AG04449 (cell line): ENCODE measurements around the gene EMILIN2.

ENCODE experiments used
- CTCF ChIA-PET: fragments of 350-600 bp; formaldehyde crosslinking; extraction: SDS; loops from one replicate; lab custom pipeline; 2021; ENCODE audit warnings: antibody characterized with exemption; lab: Yijun Ruan, JAX
- POLR2A ChIA-PET: fragments of 400-600, 350-600 bp; formaldehyde crosslinking; extraction: SDS; loops from one replicate; lab custom pipeline; 2020; ENCODE audit warnings: antibody characterized with exemption, inconsistent platforms; lab: Yijun Ruan, JAX
- DNase-seq: peaks from one replicate; pipeline ENCODE4 v3.0.0-alpha.2; 2010; ENCODE audit warnings: low read depth, low spot score
- H3K4me3 ChIP-seq: 2 replicates; pipeline ENCODE4 v1.5.1; 2011; ENCODE audit warnings: low read depth, mild to moderate bottlenecking, control low read depth, low read length
- TF ChIP-seq, protein P1 (sequence below): IDR thresholded peaks from one replicate; pipeline ENCODE4 v1.5.1; 2011; ENCODE audit warnings: mild to moderate bottlenecking, moderate library complexity, low read length, control low read depth, inconsistent platforms; ENCODE audit not compliant: insufficient read depth; ENCODE audit errors: missing control alignments

Gene EMILIN2

GRCh38 chr18:2840521-2840920, 6.3 kb upstream of the EMILIN2 start:
- no peak overlapping the region for H3K4me3 ChIP-seq
- POLR2A ChIA-PET, result no interaction called here
- TF ChIP-seq, protein P1, sequence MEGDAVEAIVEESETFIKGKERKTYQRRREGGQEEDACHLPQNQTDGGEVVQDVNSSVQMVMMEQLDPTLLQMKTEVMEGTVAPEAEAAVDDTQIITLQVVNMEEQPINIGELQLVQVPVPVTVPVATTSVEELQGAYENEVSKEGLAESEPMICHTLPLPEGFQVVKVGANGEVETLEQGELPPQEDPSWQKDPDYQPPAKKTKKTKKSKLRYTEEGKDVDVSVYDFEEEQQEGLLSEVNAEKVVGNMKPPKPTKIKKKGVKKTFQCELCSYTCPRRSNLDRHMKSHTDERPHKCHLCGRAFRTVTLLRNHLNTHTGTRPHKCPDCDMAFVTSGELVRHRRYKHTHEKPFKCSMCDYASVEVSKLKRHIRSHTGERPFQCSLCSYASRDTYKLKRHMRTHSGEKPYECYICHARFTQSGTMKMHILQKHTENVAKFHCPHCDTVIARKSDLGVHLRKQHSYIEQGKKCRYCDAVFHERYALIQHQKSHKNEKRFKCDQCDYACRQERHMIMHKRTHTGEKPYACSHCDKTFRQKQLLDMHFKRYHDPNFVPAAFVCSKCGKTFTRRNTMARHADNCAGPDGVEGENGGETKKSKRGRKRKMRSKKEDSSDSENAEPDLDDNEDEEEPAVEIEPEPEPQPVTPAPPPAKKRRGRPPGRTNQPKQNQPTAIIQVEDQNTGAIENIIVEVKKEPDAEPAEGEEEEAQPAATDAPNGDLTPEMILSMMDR, result no peak
- no peak for DNase-seq
- CTCF ChIA-PET, result interaction anchor here (1.0 kb wide), 1 partner anchor 12 kb away, joined by 3 read pairs; no protein-coding TSS in a partner anchor

GRCh38 chr18:2843146-2843545, 3.7 kb upstream of the EMILIN2 start:
- no peak for DNase-seq
- TF ChIP-seq, protein P1, result no peak
- CTCF ChIA-PET, result no interaction called here
- H3K4me3 ChIP-seq, result no peak overlapping the region
- POLR2A ChIA-PET, result no interaction called here

DNA sequence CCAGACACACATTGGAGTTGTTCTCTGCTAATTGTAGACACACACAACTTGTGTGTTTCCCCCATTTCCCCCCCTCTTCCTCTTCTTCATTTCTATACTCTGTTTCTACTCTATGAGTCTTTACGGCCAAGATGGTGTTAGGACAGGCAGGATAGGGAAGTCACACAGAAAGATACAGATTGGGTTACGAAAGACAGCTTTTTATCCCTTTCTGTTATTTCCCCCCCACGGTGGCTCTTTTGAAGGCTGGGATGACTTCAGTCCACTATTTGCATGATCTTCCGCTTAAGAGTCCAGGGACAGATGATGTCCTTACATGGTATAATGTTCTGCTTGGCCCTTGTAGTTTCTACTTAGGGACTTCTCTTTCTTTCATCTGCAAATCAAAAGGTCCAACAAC, 1.6 kb upstream of the EMILIN2 start:
- ChIA-PET POLR2A (interaction anchor here (0.6 kb wide), 1 partner anchor 30 kb away, joined by 4 read pairs; no protein-coding TSS in a partner anchor), CTCF (no interaction called here)
- no peak for DNase-seq
- TF ChIP-seq, protein P1, result no peak
- H3K4me3 ChIP-seq, result no peak overlapping the region

GRCh38 chr18:2847317-2848246, 776 bp downstream of the EMILIN2 start:
- CTCF ChIA-PET, result interaction anchor here (0.7 kb wide), 1 partner anchor 61 kb away, joined by 3 read pairs; no protein-coding TSS in a partner anchor
- POLR2A ChIA-PET, result no interaction called here
- TF ChIP-seq, protein P1, result peak; percentile 21

GRCh38 chr18:2848247-2849246, 1.7 kb downstream of the EMILIN2 start:
- ChIA-PET CTCF (interaction anchor here (0.7 kb wide), 1 partner anchor 60 kb away, joined by 3 read pairs; no protein-coding TSS in a partner anchor), POLR2A (no interaction called here)
- TF ChIP-seq, protein P1, result no peak
- peak overlapping the region; percentile 68 for H3K4me3 ChIP-seq
- DNase-seq, result no peak

More at GRCh38 chr18:2847317-2848246, 776 bp downstream of the EMILIN2 start:
- H3K4me3 ChIP-seq, result peak overlapping the region; percentile 68
- DNase-seq, result no peak
